HG02943 (cell line): ENCODE measurements around the gene GLE1.
"Not testable (repeated sequence)": the region's sequence is repeated elsewhere in the genome, so short reads cannot be mapped to it uniquely, and the experiment has no call there.

Source experiments
- ATAC-seq: cut with Tn5 transposase; IDR thresholded peaks from one replicate; pipeline ENCODE4 v1.9.1; 2021; ENCODE audit warnings: mild to moderate bottlenecking, low read depth, moderate library complexity; ENCODE audit not compliant: unreplicated experiment

Gene GLE1

DNA sequence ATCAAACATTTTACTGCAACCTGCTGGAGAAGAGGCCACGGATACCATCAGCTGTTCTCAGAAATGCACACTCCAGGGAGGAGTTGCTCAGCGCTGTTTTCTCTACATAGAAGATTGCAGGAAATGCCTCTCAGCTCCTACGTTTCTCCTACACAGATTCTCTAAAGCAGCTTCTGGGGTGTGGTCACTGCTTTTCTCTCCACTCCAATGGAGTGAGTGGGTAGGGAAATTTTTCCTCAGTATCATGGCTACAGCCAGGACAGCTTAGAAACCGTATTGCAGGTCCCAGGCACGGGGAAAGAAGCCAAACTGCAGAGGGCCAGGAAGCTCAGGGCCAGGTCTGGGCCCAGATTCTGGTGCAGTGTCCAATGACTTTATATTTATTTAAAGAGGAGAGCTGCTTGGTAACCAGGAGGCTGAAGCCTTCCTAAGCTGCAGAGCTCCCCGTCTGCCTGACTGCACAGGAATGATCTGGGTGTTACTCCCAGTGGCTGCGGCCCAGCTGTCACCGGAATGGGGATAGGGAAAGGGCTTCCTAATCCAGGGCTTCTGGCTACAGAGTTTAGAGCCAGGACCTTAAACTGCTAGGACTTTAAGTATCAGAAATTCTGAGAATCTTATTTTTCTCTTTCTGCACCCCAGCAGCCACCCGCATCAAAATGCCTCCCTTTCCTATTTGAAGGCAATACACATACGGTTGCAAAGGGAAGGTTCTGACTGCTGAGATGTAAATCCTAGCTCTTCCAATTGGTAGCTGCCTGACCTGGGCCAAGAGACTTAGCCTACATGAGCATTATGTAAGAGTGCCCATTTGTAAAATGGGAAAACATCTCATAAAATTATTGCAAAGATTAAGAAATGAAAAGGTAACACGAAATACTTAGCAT lies 46.5 kb downstream of the GLE1 start:
- ATAC-seq = no peak

DNA sequence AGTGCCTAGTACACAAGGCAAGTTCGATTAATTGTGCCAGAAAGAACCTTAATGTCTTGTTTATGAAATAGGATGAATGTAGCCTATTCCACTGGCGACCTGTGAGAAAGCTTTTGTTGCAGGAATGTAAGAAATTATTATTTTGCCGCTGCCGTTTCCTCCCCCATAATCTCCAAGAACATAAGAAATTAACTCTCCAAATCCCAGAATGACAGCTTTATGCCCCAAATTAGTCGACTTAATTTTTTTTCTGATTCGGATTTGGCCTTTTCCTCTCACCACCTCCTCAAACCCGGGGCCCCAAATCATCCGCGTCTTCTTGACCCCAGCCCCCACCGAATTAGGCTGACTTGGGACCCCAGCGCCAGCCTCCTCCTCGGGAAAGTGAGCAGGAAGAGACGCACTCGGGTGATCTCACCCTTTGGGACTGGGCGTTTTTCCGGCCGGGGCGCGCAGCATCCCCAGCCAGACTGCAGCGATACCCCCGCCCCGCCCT lies 47.2 kb downstream of the GLE1 start:
- peak; percentile 20 for ATAC-seq

DNA sequence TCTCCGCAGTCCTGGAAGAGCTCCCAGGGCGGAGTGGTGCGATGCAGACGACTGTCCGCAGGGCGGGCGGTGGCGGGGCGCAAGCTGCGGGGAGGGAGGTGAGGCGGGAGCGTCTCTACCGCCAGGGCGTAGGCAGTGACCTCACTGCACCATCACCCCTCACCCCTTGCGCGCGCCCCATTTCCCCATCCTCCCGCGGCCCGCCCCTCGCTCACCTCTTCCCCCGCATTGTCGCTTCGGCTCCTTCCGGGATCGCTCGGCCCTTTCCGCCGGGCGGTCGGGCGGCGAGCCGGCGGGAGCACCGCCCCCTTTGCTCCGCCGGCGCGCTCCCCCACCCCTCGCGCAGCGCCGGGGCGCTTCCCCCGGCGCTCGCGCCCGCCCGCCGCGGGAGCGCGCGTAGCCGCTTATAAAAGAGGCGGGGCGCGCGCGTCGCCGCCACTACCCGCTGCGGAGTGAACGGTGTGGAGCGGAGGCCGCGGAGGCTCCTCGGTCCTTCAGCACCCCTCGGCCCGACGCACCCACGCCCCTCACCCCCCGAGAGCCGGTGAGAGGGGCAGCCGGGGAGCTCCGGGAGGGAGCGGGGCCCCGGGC lies 47.7 kb downstream of the GLE1 start, which contains the start of gene SPTAN1:
TSS of gene SPTAN1 (plus strand) at position 435 of the 591 bp plus-strand sequence. CDS start 14,154 bp downstream, outside the sequence.
- ATAC-seq = peak; percentile 82

DNA sequence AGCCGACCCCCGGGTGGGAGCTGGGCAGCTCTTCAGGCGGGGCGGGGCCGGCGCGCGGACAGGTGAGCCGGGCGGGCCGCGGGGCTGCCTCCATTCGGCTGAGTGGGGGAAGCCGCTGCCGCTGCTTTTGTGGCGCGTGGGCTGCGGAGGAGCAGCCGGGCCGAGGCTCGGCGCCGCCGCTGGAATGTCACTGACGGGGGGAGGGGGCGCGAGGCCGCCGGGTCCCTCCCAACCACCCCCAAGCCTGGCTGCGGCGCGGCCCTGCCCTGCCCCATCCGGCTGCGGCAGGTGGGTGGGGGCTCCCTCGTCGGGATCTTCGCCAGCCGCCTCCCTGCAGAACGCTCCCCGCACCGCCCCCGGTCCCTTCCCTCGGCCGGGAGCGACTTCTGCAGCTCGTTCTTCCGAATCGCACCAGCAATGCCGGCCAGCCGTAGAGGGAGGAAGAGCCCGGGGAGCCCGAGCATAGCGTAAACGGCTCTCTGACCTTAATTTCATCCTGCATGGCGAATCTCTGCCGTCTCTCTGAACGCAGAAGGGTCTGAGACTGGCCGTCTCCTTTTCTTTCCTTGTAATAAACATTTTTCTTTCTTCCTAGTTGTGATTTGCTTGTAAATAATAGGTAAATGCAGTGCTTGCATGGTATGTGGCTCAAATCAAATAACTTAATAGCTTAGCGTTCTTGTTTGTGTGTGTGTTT lies 48.4 kb downstream of the GLE1 start:
- ATAC-seq = peak; percentile 24

DNA sequence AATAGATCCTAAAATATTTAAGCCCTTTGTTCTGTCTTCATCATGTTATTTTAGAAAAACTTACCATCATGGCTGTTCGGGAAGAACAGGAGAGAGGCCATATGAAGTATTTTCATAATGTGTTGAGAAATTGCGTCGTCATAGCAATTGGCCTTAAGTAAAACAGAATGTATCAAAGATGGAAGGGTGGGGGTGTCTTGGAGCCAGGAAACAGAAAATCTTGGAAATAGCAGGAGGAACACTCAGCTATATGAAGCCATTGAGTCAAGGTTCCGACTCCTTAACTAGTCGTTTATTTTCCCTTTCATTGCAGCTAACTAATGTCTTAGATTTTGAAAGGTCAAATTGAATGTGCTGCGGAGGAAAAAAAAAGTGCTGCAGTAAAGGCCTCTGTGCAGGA lies 49.2 kb downstream of the GLE1 start:
- no peak for ATAC-seq

DNA sequence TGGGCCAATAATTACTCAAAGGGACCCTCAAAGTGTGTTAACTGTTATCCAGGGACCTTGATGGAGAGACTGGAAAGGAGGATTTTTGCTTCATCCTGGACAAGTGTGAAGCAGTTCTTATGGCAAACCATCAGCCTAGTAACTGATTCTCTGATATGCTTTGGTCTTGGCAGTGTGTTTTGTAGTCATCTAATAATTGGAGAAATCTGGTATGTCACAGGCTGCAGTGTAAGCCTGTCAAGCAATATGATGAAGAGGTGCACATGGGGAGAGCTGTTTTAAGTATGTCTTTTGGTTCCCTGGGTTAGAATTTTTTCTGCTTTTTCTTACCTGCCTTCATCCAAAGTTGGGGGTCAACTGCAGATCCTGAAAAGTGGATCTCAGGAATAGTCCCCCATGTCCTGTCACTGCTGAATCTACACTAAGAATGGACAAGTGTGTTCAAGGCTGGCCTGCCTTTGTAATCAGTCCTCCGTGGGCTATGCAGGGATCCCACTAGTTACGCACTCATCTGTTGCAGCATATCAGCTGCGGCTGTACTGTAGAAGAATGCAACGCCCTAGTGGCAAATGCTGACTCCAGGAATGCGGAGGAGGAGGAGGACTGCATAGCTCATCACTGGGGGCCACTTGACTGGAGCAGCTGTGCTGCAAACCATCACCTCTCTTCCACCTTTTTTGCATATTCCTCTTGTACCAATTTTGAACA lies 49.8 kb downstream of the GLE1 start:
- no peak for ATAC-seq

DNA sequence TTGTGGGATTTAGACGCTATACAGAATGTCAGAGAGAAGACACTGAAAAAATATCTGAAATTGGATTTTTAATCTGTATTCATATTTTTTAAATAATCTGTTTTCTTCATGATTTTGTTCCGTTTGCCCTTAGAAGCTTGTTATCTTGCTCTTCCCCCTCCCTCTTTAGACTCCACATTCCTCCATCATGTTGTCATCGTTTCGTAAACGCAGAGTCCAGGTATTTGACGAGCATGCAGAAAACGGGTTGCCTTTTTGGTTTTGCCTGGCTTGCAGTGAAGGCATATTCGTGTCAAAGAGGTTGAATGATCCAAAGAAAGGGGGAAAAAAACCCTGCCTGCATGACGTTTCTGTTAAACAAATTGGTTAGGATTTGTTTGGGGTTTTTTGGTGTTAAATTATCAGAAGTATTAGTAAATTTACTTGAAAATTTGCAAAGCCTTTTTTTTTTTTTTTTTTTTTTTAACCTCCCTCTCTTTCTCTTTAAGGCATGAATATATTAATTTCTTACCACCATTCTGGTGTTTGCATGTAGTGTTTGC lies 50.7 kb downstream of the GLE1 start:
- ATAC-seq = no peak

DNA sequence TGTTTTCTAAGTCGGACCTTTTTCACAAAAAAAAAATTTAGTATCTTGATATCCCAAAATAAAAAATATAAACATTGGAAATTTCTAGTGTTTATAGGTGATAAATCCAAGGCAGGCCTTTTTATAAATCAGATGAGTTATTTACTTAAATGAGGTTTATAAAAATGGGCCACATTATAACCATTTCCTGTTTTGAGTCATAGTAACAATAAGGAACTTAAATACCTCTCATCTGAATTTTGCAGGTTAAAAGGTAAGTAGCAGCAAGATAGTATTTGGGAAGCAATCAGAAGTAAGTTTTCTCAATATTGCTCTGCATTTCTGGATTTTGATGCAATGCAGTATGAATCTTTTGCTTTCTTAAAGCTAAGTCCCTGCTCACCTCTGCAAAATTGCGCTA lies 51.8 kb downstream of the GLE1 start:
- no peak for ATAC-seq

DNA sequence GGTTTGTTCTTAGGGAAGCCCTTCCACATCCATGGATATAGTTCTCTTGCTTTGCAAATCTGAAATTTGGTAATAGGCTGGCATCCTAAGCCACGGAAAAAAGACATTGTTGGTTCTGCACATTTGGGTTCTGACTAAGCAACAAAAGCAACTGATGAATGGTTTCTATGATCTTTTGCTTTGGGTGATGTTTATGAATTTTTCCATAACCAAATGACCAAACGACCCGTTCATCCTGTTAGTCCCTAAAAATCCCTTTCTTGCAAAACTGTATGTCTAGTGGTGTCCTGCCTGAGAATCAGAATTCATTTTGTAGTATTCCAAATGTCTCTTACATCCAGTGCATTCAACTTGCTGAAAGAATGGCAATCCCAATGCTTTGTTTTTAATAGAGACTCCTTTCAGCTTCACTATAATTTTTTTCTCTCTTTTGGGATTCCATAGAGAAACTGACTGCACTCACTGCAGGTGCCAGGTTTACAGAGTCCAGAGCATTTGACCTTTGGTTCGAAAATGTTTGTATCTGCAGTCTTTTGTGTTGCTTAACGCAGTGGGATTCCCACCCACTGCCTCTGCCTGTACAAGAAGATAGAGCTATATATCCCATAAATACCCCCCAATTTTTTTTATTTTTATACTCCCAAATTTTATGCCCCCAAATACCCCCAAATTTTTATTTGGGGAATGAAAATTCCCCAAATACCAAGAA lies 52.6 kb downstream of the GLE1 start:
- no peak for ATAC-seq

DNA sequence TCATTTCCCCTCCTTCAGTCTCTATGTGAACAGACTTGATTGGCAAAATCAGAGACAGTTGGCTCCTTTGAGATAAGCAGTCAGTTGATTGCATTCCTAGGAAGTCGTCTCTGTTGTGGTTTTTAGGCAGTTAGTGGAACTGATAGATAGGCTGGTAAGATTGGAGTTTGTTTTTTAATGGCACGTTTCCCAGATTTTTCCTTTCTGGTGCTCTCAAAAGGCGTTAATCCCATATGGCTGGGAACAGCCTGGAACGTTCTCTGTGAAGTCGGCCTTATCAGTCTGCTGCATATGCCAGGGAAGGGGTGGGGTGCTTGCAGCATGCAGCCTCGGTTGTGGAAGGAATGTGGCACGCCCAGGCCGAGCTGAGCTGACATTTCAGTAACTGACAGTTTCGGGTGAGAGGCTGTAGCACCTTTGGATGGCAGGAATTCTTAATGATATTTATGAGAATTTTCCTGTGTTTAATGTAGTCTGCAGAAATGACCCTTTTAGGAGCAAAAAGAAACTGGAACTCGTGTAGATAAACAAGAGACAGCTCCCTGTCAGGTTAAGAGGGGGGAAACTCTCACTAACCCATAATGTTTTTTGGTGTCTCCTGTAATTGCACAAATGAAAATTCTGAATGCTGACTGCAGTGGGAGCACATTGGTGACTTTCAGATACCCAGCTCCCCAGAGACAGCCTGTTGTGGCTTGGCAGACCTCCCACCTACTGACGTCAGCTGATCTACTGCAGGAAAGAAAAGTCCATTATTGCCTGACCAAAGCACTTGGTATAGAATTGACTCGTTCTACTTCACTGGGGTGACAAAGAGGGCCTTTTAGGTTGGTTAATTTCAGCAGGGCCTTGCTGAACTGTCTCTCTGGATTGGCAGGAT lies 54.2 kb downstream of the GLE1 start:
- peak; percentile 57 for ATAC-seq

DNA sequence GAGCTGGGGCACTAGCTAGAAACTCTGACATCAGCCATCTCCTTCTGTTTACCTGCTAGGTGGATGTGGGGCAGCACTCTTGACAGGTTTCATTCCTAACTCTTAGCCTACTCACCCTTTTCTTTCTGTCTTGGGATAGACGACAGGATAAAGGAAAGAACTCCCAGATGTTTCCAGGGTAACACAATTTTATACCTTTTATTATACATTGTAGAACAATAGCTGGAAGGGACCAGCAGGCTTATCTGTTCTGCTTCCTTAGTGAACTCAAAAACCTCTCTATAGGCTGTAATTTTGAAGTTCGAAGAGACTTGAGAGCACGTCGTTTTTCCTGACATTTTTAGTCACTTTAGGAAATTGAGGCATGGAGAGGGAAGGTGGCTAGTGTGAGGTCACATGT lies 61.1 kb downstream of the GLE1 start:
- ATAC-seq = no peak

DNA sequence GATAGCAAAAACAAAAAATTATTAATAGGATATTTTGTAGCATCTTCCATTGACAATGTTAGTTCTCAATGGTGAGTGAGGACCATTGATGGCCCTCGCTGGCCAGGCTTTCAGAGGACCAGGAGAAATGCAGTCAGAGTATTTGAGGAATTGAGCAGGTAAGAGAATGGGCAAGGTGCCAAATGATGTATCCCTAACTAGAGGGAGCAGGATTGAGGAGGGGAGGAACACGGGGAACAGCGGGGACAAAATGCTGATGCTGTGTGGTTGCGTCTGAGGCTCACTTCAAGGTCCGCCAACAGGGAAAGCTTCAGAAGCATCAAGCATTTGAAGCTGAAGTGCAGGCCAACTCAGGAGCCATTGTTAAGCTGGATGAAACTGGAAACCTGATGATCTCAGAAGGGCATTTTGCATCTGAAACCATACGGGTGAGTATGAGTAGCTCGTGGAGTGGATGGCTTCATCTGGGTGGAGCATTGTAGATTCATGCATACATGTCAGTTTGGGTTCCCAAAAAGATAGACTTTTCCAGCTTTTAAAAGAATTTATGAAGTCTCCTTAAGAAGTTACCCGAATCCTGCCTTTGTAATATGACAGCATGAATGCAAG lies 64.1 kb downstream of the GLE1 start:
- no peak for ATAC-seq

DNA sequence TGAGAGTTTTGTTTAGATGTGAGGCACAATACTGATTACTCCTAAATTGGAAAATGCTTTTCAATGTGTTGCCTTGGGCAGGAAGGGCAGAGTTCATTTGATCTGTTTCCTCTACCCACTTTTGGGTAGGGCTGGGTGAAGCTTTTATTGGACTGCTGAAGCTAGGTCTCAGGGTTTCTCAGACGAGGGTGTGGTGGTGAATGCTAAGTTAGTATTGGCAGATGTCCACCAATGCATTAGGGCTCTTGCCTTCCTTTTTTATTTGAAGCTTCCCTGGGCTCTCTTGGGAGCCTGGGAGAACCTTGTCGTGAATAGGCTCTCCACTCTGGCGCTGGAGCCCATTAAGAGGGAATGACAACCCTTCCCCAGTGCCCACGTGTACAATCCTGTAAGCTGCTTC lies 71.0 kb downstream of the GLE1 start:
- no peak for ATAC-seq

DNA sequence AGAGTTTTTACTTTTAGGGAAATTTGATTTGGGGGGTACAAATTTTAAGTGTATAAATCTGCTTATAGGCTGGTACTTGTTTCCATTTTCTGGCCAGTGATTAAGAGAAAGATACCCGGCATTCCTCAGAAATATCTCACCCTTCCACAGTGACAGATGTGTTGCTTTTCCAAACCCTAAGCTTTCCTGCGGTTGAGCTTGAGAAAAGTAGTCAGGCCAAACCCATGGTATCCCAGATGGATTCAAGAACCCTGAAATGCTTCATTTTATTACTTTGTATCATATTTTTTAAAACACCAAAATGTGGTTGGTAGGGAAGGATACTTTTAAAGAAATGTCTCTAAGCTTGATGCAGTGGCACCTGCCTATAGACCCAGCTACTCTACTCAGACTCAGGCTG lies 71.4 kb downstream of the GLE1 start:
- ATAC-seq = no peak

DNA sequence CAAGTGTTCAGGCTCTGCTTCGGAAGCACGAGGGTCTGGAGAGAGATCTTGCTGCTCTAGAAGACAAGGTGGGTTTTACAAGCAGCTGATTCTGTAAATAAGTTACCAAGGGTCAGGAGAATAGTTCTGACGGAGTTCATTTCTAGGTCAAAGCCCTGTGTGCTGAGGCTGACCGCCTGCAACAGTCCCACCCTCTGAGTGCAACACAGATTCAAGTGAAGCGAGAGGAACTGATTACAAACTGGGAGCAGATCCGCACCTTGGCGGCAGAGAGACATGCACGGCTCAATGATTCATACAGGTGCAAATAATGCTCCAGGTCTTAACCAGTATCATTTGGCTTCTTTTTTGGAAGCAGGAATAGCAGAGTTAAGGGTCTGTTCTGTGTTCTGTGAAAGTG lies 72.7 kb downstream of the GLE1 start:
- ATAC-seq = no peak

DNA sequence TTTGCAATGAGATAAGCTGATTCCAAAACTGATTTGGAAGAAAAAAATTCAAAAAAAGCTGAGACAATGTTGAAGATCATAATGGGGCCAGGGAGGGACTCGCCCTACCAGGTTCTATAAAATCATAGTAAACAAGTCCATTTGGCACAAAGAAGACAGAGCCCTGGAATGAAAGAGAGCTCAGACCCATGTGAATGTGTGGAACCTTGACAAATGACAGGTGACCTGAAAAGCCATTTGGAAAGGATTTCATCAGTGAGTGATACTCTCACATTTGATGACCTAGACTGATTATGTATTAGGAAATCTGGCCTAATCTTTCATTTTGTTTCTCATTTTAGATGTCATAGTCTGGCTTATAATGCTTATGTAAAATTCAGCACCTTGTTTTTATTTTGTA lies 74.7 kb downstream of the GLE1 start:
- no peak for ATAC-seq

DNA sequence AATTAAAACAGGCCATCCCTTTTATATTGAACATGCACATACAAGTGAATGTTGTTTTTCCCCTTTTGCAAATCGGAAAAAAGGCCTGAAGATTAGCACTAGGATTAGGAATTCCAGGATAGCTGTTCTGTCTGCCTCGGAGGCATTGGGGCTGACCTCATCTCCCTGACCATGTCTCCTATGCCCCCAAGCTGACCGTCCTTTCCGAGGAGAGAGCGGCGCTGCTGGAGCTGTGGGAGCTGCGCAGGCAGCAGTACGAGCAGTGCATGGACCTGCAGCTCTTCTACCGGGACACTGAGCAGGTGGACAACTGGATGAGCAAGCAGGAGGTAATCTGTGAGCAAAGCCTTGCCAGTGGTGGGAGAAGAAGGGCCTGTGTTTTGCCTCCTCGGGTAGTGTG lies 76.2 kb downstream of the GLE1 start:
- no peak for ATAC-seq

DNA sequence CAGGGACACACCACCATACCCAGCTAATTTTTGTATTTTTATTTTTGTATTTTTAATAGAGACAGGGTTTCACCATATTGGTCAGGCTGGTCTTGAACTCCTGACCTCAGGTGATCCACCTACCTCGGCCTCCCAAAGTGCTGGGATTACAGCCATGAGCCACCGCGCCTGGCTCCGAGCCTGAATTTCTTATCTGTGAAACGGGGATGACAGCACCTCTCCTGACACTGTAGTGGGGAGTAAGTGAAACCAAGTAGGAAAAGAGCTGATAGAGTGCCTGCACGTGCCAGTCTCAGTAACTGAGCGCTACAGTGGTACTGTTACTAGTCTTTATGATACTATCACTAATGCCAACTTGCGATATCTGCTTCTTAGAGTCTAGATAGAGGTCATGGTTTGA lies 80.6 kb downstream of the GLE1 start:
- not testable (repeated sequence) for ATAC-seq
